BE2C (cell line): ENCODE data around the gene FOXP4.
A peak's percentile ranks its signal among the peaks of the same experiment; 100 is the strongest.

Source experiments
- DNase-seq: peaks from one replicate; pipeline ENCODE4 v3.0.0-alpha.2; 2020
- H3K27me3 ChIP-seq: fragments of 250-450 bp; sonication (Bioruptor Pico); 2 replicates; pipeline ENCODE4 v1.5.1; 2020; ENCODE audit warnings: mild to moderate bottlenecking
- H3K36me3 ChIP-seq: fragments of 250-450 bp; sonication (Bioruptor Pico); 2 replicates; pipeline ENCODE4 v1.5.1; 2020; ENCODE audit warnings: mild to moderate bottlenecking
- H3K4me1 ChIP-seq: fragments of 250-450 bp; sonication (Bioruptor Pico); 2 replicates; pipeline ENCODE4 v1.5.1; 2020
- H3K4me3 ChIP-seq: 2 replicates; pipeline ENCODE4 v1.5.1; 2011; ENCODE audit warnings: low read depth, low read length
- H3K9me3 ChIP-seq: fragments of 250-450 bp; sonication (Bioruptor Pico); 2 replicates; pipeline ENCODE4 v1.5.1; 2020
- TF ChIP-seq, protein P1 (sequence below): IDR thresholded peaks from 2 replicates; pipeline ENCODE4 v1.5.1; 2012; ENCODE audit warnings: mild to moderate bottlenecking, low read depth, low read length

The FOXP4 gene

DNA sequence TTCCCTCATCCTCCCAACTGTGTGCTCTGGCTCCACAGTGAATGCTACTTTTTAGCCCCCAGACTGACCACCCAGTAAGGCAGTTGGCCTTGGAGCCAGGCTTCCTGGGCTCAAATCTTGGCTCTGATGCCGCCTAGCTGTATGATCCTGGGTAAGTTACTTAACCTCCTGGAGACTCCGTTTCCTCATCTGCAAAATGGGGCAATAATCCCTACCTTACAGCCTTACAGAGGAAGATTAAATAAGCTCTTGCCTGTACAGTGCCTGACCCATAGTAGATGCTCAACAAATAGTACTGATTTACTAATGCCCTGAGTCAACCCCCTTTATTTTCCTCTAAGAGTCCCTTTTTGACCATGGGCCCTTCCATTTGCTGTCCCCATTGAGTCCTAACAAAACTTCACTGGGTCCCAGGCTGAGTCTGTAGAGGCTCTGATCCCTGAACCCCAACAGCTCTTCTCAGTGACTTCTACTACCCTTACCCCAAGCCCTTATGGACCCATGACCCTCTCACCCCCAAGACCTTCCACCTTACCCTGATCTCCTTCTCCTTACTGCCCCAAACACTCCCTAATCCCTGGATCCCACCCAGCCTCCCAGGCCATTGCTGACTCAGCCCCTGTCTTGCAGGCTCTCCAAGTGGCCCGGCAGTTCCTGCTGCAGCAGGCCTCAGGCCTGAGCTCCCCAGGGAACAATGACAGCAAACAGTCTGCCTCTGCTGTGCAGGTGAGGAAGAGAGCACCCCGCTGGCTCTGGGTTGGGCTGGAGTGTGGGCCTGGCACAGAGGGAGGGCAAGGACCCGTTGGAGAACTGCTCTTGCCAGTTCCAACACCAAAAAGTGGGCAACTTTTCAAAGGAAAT lies 31.4 kb downstream of the FOXP4 start:
- Histone ChIP-seq H3K27me3 (no peaks in the 10 kb centered on the region), H3K4me1 (peaks cover 22% of the 10 kb centered on the region), H3K4me3 (no peak overlapping the region), H3K9me3 (no peaks in the 10 kb centered on the region), H3K36me3 (no peaks in the 10 kb centered on the region; the same call in 1 of the 2 replicates)
- peak; percentile 83 for DNase-seq
- TF ChIP-seq, protein P1, sequence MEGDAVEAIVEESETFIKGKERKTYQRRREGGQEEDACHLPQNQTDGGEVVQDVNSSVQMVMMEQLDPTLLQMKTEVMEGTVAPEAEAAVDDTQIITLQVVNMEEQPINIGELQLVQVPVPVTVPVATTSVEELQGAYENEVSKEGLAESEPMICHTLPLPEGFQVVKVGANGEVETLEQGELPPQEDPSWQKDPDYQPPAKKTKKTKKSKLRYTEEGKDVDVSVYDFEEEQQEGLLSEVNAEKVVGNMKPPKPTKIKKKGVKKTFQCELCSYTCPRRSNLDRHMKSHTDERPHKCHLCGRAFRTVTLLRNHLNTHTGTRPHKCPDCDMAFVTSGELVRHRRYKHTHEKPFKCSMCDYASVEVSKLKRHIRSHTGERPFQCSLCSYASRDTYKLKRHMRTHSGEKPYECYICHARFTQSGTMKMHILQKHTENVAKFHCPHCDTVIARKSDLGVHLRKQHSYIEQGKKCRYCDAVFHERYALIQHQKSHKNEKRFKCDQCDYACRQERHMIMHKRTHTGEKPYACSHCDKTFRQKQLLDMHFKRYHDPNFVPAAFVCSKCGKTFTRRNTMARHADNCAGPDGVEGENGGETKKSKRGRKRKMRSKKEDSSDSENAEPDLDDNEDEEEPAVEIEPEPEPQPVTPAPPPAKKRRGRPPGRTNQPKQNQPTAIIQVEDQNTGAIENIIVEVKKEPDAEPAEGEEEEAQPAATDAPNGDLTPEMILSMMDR = no peak

DNA sequence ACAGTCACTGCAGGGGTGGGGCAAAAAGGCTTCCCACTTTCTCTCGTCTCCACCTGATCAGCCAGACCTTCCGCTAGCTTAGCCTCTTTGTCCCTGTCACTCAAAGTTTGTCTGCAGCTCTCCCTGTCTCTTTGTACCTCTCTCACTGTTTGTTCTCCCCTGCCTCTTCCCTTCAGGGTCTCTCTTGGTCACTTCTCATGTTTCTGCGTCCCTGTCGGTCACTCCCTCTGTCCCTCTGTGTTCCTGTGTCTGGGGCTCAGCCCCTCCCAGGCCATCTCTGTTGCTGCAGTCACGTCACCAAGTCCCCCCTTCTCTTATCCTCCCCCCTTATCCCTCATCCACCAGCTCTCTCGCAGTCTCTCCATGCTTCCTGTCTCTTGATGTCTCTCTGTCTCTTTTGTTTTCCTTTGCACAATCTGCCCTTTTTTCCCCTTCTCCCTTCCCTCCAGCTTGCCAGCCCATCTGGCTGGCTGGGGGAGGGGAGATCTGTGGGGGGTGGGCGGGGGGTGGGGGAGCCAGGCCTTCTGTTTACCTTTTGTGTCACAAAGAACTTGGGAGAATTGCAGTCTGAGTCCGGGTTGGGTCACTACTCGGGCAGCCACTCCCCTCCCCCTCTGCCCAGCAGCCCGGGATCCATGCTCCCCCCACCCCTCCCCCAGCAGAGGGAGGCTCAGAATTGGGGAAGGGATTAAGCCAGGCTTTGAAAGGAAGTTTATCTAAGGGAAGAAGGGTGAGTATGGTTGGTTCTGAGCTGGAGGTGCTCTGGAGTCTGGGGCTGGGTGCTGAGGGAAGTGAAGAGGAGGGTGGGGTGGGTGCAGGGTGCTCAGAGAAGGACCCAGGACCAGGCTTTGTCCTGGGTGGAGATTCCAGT lies 32.3 kb downstream of the FOXP4 start:
- H3K4me3 ChIP-seq = no peak overlapping the region
- no peaks in the 10 kb centered on the region; the same call in 1 of the 2 replicates for H3K36me3 ChIP-seq
- no peaks in the 10 kb centered on the region for H3K9me3 ChIP-seq
- peaks cover 22% of the 10 kb centered on the region for H3K4me1 ChIP-seq
- H3K27me3 ChIP-seq = no peaks in the 10 kb centered on the region
- no peak for DNase-seq
- TF ChIP-seq, protein P1 = no peak

DNA sequence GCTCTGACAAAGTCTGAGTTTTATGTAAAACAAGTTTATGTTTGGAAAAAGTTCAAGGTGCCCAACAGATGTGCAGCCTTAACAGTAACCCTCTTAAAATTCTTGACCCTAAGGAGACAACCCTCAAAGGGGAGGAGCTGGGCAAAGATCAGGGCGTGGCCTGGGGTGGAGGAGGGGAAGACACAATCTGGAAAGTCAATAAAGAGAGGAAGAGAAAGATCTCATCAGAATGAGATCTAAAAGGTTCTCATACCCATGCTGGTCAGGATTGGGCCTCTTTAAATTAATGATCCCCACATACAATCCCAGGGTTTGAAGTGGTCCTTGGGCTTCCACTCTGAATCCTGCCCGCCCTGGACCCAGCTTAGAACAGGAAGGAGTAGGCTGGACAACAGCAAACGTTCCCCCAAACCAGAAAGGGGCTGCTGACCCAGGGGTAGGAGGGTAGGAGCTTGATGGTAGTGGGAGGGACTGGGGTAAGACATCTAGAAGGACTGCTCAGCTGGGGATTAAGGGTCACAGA lies 33.0 kb downstream of the FOXP4 start:
- Histone ChIP-seq H3K4me1 (peaks cover 22% of the 10 kb centered on the region), H3K27me3 (no peaks in the 10 kb centered on the region), H3K36me3 (no peaks in the 10 kb centered on the region), H3K9me3 (no peaks in the 10 kb centered on the region), H3K4me3 (no peak overlapping the region)
- no peak for DNase-seq
- TF ChIP-seq, protein P1 = no peak

DNA sequence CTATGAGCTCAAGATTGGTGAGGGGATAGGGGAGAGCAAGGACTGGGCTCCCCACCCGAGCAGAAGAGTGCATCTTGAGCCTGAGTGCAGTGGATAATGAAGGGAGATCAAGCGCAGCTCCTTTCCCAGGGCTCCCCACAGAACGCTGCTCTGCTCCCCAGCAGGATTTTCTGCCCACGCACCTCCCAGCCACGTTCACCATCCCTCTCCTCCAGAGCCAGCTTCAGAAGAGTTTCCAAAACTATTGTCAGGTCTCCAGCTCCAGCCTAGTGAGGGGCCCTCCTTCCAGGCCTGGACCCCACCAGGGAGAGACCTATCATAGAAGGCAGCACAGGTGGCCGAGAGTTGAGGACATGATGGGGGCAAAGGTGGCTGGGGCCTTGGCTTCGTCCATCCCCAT lies 34.5 kb downstream of the FOXP4 start:
- peaks cover 22% of the 10 kb centered on the region for H3K4me1 ChIP-seq

DNA sequence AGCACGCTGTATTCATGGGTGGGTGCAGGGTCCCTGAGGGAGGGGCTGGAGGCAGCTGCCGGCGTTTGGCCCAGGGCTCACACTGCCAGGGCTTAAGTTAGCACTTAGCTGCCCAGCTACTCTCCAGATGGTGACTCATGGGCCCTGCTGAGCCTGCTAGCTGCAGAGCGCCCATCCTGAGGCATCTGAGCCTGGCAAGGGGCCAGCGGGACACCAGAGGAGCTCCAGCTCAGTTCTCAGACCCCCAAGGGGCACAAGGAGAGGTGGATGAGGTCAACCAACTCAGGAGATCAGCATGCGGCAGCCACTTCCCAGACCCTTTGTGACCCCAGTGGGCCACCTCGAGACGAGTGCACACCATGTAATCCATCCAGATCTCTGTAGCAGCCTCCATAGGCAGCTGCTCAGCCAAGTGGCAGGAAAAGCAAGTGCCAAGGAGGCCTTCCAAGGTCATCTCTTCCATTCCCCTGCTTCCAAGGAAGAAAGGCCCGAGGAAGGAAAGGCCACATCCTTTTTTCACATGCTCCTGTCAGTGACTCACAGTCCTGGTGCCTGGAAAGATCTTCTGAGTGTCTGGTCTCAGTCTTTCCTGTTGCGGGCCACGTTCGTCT lies 35.3 kb downstream of the FOXP4 start:
- peaks cover 25% of the 10 kb centered on the region for H3K4me1 ChIP-seq
- peak; percentile 89 for DNase-seq
- H3K27me3 ChIP-seq = no peaks in the 10 kb centered on the region
- no peak overlapping the region for H3K4me3 ChIP-seq
- TF ChIP-seq, protein P1 = no peak
- H3K36me3 ChIP-seq = no peaks in the 10 kb centered on the region
- H3K9me3 ChIP-seq = no peaks in the 10 kb centered on the region

More for the DNA sequence above, 34.5 kb downstream of the FOXP4 start:
- H3K9me3 ChIP-seq = no peaks in the 10 kb centered on the region
- no peaks in the 10 kb centered on the region for H3K36me3 ChIP-seq
- TF ChIP-seq, protein P1 = no peak
- no peak overlapping the region for H3K4me3 ChIP-seq
- H3K27me3 ChIP-seq = no peaks in the 10 kb centered on the region
- no peak for DNase-seq
